Right cardiac atrium (tissue), 5 donors: Measurements from ENCODE around the gene SMAP1. TPM values are rescaled to one million over a fixed set of nuclear protein-coding genes. Genes with fewer than 3 reads are reported as not detected.

Experiments used
- ATAC-seq, 2 donors: fragments of 200-7000 bp; cut with Tn5 transposase; one replicate each; pipeline versions ENCODE4 v1.8.0 to v1.9.1; 2020; ENCODE audit warnings: moderate library complexity in 2 of 2, mild to moderate bottlenecking in 1 of 2
- DNase-seq, 3 donors: peaks; one replicate each; pipeline ENCODE4 v3.0.0-alpha.2; 2020
- H3K27ac ChIP-seq: one replicate; pipeline ENCODE4 v1.5.1; 2013; ENCODE audit warnings: mild to moderate bottlenecking, low read length, control low read depth, moderate library complexity
- H3K27me3 ChIP-seq: one replicate; pipeline ENCODE4 v1.6.1; 2013; ENCODE audit not compliant: control insufficient read depth, insufficient read depth
- H3K4me1 ChIP-seq: one replicate; pipeline ENCODE4 v1.6.1; 2013; ENCODE audit warnings: low read length; ENCODE audit not compliant: control insufficient read depth, insufficient read depth
- H3K4me3 ChIP-seq: one replicate; pipeline ENCODE4 v1.5.1; 2013; ENCODE audit warnings: low read length, control low read depth
- H3K9me3 ChIP-seq: one replicate; pipeline ENCODE4 v1.6.1; 2013; ENCODE audit warnings: low read length; ENCODE audit not compliant: control insufficient read depth
- WGBS: extraction: QIAGEN DNeasy Blood & Tissue Kit; methylation state at CpG from one replicate; pipeline ENCODE4 v1.1.7; 2013; 5-methylcytosine and 5-hydroxymethylcytosine counted together
- intact Hi-C, 4 donors: fragments of 100-400 bp; cut with DNase I; formaldehyde crosslinking; loops; one replicate each; pipeline versions ENCODE4 v1.11.0 to v1.14.0; 2022 to 2023
- polyA plus RNA-seq: library from polyadenylated mRNA; stranded (reverse); fragments of 200-250 nt; gene quantifications from one replicate; pipeline ENCODE4 v1.2.3, GENCODE V29; 2013
- total RNA-seq, 4 donors: library from RNA; stranded (reverse); fragmentation: NEBNext Ultra II Directional; extraction: Animal tissue kit (Norgen Biotek cat#: 25700); gene quantifications; one replicate each; pipeline ENCODE4 v1.2.1, GENCODE V29; 2021
- donor health status: healthy with polysubstance abuse.
- donor health status: DM: no; HTN: yes; CAD: no.
- donor health status: DM: no; HTN: no; CAD: no.
- donor health status: DM: no; HTN: yes; CAD: no; lungs with severe emphysema.
- donor health status: DM: yes; HTN: yes; CAD: no.

The SMAP1 gene
- total and polyA plus RNA-seq, 5 donors: 16.2 to 36.0 (median 31.3) TPM

GRCh38 chr6:70863343-70863742 is 195.7 kb downstream of the SMAP1 start:
- 69% methylated on average over 3 of the region's 3 CpGs for WGBS
- Histone ChIP-seq H3K27me3 (no peaks in the 10 kb centered on the region), H3K27ac (no peak overlapping the region), H3K4me3 (no peak overlapping the region), H3K4me1 (peaks cover 2% of the 10 kb centered on the region), H3K9me3 (no peaks in the 10 kb centered on the region)
- ATAC-seq (no peak), DNase-seq (no peak)
- intact Hi-C loops: no loop called here

GRCh38 chr6:70864401-70864800 is 196.7 kb downstream of the SMAP1 start:
- Histone ChIP-seq H3K27me3 (no peaks in the 10 kb centered on the region), H3K4me3 (no peak overlapping the region), H3K27ac (no peak overlapping the region), H3K4me1 (no peaks in the 10 kb centered on the region), H3K9me3 (no peaks in the 10 kb centered on the region)
- ATAC-seq (no peak), DNase-seq (no peak)
- intact Hi-C loops: no loop called here
- 75% methylated on average over 3 of the region's 3 CpGs for WGBS

GRCh38 chr6:70872469-70872868 is 204.8 kb downstream of the SMAP1 start:
- DNase-seq (no peak), ATAC-seq (no peak)
- Histone ChIP-seq H3K9me3 (no peaks in the 10 kb centered on the region), H3K27me3 (no peaks in the 10 kb centered on the region), H3K27ac (no peak overlapping the region), H3K4me1 (no peaks in the 10 kb centered on the region), H3K4me3 (no peak overlapping the region)
- intact Hi-C loops: no loop called here
- WGBS: 94% methylated on average over 2 of the region's 2 CpGs

DNA sequence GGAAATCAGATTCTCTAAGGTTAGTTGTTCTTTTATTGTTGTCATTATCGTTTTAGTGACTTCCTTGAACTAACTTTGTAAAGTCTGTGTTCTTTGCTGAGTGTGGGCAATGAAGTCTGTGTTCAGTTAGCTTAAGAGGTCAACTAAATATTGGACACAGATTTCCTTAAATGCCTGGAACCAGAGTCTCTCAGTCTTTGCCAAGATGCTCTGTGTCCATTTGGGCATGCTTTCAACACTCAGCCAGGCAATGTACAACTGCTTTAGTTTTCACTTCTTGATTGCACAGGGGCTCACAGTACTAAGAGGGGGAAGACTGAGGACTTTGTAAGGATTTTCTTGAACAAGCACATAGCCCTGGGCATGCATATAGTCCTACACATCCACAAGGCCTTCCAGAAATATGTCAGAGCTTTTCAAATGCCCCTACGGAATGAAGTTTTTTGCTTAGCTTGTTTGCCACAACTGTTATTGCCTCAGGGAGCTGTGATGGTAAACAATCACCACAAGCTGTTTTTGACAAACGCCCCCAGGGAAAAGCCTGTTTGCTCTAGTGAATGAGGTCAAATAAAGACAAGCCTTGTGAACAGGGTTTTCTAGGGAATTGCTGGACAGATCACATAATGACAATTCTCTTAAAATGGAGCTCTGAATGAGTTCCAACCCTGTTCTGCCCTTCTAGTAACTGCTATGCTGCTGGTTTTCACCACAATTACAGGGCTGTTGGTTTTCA is 206.7 kb downstream of the SMAP1 start:
- intact Hi-C loops: no loop called here
- Histone ChIP-seq H3K4me3 (no peak overlapping the region), H3K27ac (no peak overlapping the region), H3K4me1 (no peaks in the 10 kb centered on the region), H3K9me3 (no peaks in the 10 kb centered on the region), H3K27me3 (no peaks in the 10 kb centered on the region)
- WGBS: 60% methylated on average over 3 of the region's 3 CpGs
- ATAC-seq (no peak), DNase-seq (no peak)

GRCh38 chr6:70879496-70879895 is 211.8 kb downstream of the SMAP1 start:
- H3K27me3 ChIP-seq: no peaks in the 10 kb centered on the region
- no peaks in the 10 kb centered on the region for H3K9me3 ChIP-seq
- 85% methylated on average over 5 of the region's 5 CpGs for WGBS
- no peaks in the 10 kb centered on the region for H3K4me1 ChIP-seq
- DNase-seq (peak in 1 of 3 donors; percentile 16), ATAC-seq (no peak)
- H3K27ac ChIP-seq: no peak overlapping the region
- intact Hi-C loops: no loop called here
- no peak overlapping the region for H3K4me3 ChIP-seq

DNA sequence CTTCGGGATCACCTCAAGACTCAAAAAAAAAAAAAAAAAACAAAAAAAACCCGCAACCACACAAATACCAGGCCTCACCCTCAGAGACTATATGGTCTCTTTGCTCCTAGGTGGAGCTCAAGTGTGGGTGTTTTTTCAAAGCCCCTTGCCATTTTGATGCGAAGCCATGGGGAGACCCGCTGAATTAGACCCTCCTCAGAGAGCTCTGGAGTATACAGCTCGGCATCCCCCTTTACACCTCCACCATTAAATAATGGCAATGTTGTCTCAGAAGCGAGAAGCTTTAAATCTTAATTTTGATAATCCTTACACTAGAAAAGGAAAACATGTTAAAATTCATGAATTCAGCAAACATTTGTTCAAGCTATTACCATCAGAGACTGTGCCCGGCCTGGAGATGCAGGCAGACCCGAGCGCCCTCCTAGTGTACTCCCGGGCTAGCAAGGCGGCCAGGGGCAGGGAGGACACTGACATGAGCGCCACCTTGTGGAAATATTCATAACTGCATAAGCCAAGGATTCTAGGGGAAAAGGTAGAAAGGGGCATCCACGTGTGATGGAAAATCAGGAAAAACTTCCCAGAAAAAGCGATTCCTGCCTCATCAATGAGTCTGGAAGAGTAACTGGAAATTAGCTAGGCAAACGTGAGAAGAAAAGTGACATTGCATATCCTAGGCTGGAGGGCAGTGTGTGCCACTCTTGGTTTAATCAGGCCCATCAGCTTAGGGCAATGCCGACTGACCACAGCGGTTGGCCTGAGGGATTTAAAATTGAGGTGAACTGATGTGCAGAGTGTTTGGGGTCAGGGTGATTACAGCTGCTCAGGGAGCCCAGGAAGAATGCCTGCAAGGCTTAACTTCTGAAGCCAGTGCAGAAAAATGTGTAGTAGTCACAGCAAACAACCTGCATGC is 216.6 kb downstream of the SMAP1 start:
- intact Hi-C loops: loop anchor here in 3 of 4 donors (2.0 to 5.0 kb wide), 2 partner anchors 177 to 178 kb away; no protein-coding TSS in a partner anchor
- 42% methylated on average over 17 of the region's 17 CpGs for WGBS
- peak; percentile 47 to 81 (median 64) for DNase-seq

GRCh38 chr6:70886071-70886470 is 218.4 kb downstream of the SMAP1 start:
- H3K27me3 ChIP-seq: no peaks in the 10 kb centered on the region
- no peaks in the 10 kb centered on the region for H3K9me3 ChIP-seq
- DNase-seq (no peak), ATAC-seq (no peak)
- 88% methylated on average over 2 of the region's 2 CpGs for WGBS
- no peak overlapping the region for H3K27ac ChIP-seq
- no peak overlapping the region for H3K4me3 ChIP-seq
- H3K4me1 ChIP-seq: no peaks in the 10 kb centered on the region
- intact Hi-C loops: no loop called here

More for the DNA sequence above, 216.6 kb downstream of the SMAP1 start:
- Histone ChIP-seq H3K4me1 (no peaks in the 10 kb centered on the region), H3K9me3 (no peaks in the 10 kb centered on the region), H3K4me3 (no peak overlapping the region), H3K27ac (no peak overlapping the region), H3K27me3 (no peaks in the 10 kb centered on the region)
- peak; percentile 83 to 87 for ATAC-seq

DNA sequence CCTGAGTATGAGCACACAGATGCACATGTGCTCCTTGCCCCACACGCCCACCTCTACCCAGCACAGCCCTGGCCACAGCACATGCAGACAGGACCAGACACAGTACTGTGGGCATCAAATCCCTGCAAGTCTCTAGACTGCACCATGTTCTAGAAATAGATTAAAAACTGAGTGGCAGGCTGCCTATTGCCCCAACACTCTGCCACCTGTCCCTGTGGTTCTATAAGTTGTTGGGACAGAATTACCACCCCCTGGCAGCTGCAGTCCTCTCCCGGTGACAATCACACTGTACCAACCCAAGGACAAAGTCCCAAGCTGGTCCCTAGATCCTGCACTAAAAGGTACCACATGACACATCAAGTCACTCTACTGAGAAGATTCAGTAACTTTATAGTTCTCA is 219.0 kb downstream of the SMAP1 start:
- ATAC-seq (no peak), DNase-seq (no peak)
- intact Hi-C loops: no loop called here
- Histone ChIP-seq H3K27me3 (no peaks in the 10 kb centered on the region), H3K27ac (no peak overlapping the region), H3K4me3 (no peak overlapping the region), H3K9me3 (no peaks in the 10 kb centered on the region), H3K4me1 (no peaks in the 10 kb centered on the region)
- WGBS: 90% methylated on average over 2 of the region's 2 CpGs

DNA sequence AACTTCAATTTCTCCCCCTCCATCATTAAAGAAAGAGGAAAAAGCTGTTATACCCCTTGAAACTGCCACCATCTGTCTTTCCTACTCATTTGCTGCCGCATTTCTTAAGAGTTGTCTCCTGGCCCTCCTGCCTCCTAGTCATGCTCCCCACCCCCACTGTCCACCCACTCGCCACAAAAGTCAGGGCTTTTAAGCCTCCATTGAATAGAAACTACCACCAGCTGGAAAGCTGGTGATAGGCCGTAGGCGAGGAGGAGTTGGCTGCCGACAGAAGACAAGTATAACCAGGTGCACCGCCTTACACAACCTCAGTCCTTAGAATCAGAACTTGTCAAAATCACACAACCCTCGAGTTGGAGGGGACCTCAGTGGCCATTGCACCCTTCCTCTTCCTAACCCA is 221.6 kb downstream of the SMAP1 start:
- Histone ChIP-seq H3K27me3 (no peaks in the 10 kb centered on the region), H3K27ac (no peak overlapping the region), H3K4me3 (no peak overlapping the region), H3K9me3 (no peaks in the 10 kb centered on the region), H3K4me1 (no peaks in the 10 kb centered on the region)
- intact Hi-C loops: no loop called here
- ATAC-seq (no peak), DNase-seq (no peak)
- 90% methylated on average over 7 of the region's 7 CpGs for WGBS

- H3K4me3 ChIP-seq: no peak overlapping the region
- no peaks in the 10 kb centered on the region for H3K27me3 ChIP-seq
- H3K27ac ChIP-seq: no peak overlapping the region
- intact Hi-C loops: no loop called here
- no peaks in the 10 kb centered on the region for H3K4me1 ChIP-seq
- H3K9me3 ChIP-seq: no peaks in the 10 kb centered on the region
- DNase-seq (no peak), ATAC-seq (no peak)
- WGBS: 94% methylated on average over 12 of the region's 12 CpGs
Measured at GRCh38 chr6:70894001-70894400, 226.3 kb downstream of the SMAP1 start.

DNA sequence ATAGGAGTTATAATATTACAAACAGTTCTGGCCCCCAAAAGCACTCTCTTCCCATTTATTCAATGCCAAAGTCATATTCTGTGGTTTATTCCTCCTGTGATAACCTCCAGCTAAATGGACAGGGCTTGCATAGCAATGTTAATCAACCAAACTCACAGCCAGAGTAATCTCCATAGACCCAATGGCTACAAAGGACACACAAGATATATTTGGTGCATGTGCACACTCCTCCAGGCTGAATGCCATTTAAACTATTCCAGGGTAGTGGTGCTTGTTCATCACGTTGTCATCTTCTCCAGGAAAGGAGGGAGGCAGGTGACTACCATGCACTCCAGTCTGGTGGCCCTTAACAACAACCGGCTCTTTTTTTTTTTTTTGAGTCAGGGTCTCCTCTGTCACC is 232.4 kb downstream of the SMAP1 start:
- peak; percentile 32 to 43 for ATAC-seq
- H3K27me3 ChIP-seq: no peaks in the 10 kb centered on the region
- no peaks in the 10 kb centered on the region for H3K9me3 ChIP-seq
- no peak overlapping the region for H3K4me3 ChIP-seq
- intact Hi-C loops: no loop called here
- H3K4me1 ChIP-seq: no peaks in the 10 kb centered on the region
- WGBS: 52% methylated on average over 2 of the region's 2 CpGs
- no peak overlapping the region for H3K27ac ChIP-seq
- DNase-seq: no peak
